SIG-M5 treated with dmso at 0.1 percent for 504 hours (cell line): ENCODE data around the gene TMEM59L.

Source experiments
- DNase-seq: peaks from one replicate; lab custom pipeline; 2025; ENCODE audit not compliant: unreplicated experiment; lab: John Stamatoyannopoulos, UW

Gene TMEM59L

DNA sequence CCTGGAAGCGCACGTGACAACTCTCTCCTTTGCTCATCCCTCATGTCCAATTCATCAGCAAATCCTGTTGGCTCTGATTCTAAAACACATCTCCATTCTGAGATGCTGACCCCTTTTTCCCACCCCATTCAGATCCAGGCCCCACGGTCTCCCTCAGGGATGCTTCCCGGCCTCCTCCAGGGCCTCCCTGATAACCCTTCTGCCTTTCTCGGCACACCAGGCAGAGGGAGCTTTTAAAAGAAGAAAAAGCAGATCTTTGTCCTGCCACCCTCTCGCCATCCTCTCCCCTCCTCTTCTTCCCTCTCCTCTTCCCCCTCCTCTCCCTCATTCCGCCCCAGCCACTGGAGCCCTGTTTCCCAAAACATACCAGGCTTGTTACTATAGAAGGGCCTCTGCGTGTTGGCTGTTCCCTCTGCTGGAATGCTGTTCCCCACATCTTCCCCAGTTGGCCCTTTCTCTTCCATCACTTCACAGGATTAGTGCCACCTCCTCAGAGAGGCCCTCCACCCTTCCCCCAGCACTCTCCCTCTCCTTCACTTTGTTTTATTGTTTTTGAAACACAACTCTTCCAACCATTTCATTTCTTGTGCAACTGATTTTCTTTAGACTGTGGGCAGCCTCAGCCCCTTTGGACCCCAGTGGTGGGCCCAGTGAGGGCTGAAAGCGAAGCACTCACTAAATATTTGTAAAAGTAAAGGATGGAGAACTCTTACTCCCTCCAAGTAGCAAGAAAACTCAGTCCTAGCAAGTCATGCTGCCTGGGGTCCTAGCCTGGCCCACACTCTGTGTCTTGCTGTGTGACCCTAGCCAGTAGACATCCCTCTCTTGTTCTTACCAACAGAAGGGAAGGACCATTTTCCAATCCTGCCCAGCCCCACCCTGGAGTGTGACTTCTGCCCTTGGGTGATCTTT lies 3.6 kb upstream of the TMEM59L start:
- DNase-seq: no peak

DNA sequence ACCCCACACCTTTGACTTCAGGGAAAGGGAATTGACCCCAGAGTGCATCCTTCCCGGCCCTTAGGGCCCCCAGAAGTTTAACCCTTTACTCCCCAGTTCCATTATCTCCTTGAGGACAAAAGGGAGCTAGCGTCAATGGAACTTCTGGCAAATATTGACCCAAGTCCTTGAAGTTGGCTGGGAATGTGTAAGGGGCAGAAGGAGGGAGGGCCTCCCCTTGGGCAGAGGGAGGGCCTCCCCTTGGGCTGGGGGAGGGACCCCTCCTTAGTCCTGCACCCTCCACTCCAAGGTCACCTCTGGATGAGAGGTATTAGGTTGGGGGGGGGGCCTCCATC lies 3.0 kb upstream of the TMEM59L start:
- no peak for DNase-seq

DNA sequence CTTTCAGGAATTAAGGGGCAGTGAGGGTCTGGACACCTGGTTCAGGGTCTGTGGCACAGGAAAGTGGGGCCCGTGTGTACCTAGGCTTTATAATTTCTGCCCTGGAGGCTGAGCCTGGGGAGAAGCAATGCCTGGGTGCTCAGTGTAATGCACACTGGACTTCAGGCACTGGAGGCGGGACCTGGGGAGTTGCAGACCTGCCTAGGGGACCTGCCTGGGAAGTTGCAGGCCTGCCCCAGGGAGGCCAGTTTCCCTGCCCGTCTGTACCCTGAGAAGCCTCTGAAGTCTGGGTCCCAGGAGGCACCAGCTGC lies 2.5 kb upstream of the TMEM59L start:
- DNase-seq: no peak

DNA sequence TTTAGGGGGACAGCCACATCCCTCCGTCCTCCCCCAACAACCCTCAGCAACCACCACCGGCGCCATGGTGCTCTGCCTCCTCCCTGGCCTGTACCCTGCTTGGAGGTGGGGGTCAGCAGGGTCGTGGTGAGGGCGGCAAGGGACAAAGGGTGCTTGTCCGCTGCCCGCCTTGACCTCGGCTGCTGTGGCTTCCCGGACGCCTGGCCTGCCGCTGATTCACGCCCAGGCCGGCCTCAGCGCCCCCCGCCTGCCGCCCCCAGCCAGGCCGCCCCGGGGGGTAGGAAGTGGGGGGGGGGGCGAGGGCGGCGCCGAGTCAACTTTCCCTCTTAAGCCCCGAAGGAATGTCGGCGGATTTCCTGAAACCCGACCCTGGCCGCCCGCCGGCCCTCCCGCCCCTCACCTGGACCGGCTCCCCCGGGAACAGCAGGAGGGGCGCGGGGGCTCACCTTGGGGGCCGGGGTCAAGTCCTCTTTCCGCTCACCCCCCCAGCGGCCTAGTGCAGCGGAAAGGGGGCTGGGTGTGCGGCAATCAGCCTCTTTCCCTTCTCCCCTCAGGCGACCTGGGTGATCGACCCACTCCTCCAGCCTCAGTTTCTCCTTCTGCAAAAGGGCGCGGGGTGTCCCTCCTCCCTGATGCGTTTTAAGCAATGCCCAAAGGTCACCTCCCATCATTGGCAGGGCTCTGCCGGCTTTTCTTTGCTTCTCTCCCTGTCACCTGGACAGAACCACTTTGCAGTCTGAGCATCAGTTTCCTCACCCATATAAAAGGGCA lies 1.9 kb upstream of the TMEM59L start:
- no peak for DNase-seq

DNA sequence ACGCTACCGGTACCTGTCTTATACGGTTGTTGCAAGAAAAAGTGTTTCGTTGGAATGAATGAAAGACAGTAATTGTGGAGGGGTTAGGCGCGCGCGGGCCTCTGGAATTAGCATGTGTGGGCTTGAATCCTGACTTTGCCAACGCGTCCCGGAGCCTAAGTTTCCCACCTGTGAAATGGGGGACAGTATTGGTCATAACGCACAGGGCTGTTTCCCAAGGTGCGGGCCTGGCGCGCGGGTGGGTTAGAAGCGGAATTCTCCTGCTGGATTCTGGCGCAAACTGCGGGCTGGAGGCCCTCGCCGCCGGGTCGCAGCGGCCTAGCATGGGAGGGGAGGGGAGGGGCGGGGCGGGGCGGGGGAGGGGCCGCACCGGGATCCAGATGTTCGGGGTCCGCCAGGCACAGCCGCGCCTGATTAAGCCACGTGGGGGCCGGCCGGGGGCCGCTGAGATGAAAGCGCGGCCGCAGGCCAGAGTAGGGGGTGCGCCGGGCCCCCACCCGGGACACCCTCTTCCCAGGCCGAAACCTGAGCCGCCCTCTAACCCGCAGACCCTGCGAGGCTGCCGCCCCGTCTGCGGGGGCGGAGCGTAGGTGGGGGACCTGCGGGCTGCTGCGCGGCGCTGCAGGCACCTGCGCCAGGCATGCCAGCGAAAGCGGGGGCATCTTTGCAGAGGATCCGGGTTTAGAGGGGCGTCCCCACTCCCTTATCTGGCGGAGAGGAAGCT lies 1.2 kb upstream of the TMEM59L start:
- DNase-seq: no peak

DNA sequence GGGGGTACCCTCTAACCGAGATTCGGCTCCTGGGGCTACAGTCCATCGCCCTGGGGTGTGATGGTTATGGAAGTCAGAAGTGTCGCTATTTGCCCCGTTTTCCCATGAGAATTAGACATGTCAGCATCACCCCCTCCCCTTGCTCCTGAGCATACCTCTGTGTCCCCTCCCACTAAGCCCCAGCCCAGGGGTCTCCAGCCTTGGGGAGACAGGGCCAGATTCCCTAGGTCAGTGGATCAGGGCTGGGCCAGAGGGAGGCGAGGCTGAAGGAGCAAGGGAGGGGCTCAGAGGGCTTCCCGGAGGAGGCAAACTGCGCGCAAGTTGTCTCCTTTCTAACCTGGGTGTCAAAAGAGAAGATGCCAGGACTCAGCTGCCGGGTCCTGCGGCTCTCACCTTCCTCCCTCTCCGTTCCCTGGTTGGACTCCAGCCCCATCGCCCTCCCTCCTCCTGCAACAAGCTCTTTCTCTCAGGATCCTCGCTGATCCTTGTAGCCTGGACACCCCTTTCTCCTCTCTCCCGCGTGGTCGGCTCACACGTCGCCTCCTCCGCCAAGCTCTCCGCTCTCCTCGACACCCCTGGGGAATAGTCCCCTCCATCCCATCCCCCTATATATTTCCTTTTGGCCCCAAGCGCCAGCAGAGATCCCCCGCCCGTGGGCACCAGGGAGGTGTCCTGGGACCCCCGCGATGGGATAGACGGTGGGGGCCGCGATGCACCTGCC lies 459 bp upstream of the TMEM59L start:
- no peak for DNase-seq

DNA sequence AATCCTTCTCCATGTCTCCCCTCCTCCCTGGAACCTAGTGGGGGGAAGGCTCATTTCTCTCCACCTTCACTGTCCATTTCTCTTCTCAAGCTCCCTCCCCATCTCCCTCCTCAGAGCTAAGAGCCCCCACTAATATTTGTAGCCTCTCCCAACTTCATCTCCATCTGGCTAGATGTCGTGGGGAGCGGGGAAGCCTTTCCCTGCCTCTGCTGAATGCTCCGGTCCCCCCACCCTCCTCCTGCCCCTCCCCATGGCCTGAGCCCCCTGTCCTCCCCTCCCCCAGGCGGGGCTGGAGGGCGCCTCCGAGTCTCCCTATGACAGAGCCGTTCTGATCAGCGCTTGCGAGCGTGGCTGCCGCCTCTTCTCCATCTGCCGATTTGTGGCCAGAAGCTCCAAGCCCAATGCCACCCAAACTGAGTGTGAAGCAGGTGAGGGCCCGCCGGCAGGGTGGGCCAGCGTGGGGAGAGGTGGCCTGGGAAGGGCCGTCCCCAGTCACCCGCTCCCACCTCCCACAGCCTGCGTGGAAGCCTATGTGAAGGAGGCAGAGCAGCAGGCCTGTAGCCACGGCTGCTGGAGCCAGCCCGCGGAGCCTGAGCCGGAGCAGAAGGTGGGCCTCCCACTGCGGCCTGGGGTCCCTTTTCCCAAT lies 1.0 kb downstream of the TMEM59L start:
- no peak for DNase-seq

DNA sequence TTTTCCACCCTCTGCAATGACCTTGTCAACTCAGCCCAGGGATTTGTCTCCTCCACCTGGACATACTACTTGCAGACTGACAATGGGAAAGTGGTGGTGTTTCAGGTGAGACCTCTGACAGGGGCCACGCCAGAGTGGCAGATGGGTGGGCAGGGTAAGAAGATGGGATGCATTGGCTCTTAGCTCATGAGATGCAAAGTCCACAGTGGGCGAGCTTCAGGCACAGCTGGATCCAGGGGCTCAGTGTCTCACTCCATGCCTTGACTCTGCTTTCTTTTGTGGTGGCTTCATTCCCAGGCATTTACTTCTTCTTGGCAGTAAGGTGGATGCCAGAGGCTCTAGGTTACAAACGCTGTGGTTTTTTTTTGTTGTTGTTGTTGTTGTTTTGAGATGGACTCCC lies 3.4 kb downstream of the TMEM59L start:
- no peak for DNase-seq

DNA sequence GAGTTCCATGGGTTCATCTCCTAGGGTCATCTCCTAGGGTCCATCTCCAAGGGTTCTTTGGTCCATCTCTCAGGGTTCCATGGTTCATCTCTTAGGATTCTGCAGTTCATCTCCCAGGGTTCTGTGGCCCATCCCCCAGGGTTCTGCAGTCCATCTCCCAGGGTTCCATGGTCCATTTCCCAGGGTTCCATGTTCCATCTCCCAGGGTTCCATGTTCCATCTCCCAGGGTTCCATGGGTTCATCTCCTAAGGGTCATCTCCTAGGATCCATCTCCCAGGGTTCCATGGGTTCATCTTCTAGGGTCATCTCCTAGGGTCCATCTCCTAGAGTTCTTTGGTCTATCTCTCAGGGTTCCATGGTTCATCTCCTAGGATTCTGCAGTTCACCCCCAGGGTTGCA lies 4.9 kb downstream of the TMEM59L start:
- DNase-seq: no peak

DNA sequence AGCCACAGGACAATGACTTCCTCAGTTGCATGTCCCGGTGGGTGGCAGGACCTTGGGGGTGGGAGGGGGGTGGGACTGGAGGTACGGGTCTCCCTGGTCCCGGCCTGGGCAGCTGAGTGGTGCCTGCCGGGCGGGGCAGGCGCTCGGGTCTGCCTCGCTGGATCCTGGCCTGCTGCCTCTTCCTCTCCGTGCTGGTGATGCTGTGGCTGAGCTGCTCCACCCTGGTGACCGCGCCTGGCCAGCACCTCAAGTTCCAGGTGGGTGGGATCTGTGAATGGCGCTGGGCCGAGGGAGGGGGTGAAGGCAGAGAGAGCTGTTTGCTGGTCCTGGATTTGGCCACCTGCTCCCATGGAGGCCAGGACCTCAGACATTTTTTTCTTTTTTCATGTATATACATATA lies 5.6 kb downstream of the TMEM59L start:
- no peak for DNase-seq

DNA sequence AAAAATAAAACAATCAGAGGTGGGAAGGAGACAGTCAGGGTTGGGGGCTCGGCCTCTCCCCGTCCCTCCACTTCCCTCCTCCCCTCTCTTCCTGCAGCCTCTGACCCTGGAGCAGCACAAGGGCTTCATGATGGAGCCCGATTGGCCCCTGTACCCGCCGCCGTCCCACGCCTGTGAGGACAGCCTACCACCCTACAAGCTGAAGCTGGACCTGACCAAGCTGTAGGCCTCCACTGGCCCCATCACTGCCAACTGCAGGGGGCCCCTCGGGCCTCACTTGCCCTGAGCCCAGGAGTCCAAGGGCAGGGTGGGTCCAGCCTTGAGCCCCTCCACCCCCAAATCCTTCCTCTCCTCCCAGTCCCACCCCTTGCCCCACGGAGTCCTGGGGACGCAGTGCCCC lies 7.6 kb downstream of the TMEM59L start:
- no peak for DNase-seq

DNA sequence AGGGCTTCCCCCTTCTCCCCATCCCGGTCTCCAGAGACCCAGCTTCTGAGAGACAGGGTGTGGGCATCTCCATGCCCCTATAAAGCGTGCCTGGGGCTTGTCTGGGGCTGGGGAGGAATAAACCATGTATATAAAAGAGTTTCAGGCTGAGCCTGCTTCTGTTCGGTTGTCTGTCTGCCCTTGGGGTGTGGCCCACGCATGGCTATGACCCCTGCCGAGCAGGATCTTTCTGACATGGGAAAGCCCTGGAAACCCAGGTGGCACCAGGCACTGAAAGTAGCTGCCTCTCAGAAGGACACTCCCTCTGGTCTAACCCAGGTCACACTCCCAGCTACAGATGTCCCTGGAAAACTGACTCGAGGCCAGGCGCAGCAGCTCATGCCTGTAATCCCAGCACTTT lies 8.2 kb downstream of the TMEM59L start:
- no peak for DNase-seq

DNA sequence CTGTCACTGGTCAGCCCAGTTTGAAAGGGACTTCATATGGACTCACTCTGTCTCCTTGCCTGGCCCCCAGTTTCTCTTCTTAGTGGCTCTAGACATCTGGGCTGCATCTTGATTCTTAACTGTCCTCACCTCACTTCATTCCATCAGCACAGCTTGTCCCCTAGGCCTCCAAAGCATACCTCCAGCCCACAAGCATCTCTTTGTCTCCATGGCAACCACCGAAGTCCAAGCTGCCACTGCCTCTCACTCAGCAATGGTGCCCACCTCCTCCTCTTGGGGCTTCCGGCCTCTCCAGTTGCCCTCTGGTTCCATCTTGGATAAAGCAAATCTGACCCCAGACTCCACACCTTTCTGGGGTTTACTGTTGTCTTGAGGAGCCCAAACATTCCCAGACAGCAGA lies 14.2 kb downstream of the TMEM59L start:
- no peak for DNase-seq

DNA sequence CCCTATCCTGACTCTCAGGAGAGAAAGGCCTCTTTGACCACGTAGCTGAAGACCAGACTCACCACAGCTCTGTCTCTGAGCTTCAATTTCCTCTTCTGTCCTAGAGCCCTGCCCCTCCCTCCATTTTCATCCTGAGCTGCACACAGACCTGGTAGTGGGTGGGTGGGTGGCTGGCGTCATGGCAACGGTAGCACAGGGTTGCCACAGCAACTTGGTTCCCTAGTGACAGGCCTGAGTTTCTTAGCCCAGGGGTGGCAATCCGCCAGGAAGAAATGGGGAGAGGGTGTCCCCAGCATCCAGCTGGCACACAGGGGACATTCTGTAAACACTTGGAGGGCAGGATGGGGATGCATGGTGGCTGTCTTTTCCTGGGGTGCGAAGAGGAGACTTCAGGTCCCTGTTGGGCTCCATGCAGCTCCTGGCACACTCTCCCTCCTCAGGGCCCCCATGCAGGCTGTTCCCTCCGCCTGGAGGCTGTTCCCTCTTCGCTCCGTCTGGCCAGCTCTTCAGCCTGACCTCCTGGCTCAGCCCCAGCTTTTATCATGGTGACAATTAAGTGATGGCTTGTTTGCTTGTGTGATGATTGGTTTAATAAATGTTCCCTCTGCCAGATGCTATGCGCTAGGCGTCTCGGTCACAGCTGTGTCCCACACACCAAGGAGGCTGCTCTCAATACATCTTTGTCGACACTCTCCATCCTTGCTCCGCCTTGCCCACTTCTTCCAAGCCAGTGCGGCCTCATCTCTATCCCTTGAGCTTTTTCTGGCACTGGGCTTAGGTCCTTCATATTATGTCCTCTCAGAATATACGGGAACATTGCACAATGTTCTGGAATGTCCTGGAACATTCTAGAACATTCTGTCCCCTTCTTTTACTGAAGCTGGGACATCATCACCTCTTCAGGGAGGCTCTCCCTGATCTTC lies 16.8 kb downstream of the TMEM59L start:
- DNase-seq: no peak

DNA sequence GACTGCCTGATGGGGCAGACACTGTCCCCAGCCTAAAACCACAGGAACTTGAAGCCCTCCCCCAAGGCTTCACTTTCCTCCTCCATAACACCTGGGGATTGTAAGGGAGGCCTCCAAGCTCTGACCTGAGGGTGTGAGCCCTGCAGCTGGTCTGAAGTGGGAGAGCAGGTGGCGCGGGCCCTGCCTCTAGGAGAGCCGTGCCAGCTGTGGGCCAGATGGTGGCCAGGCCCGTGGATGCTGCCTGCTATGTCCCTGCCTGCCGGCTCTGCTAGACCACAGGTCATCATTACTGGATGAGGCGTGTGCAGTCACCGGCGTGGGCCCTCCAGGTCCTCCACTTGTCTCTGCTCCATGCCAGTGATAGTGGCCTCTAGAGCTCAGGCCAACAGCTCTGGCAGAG lies 20.7 kb downstream of the TMEM59L start:
- no peak for DNase-seq

DNA sequence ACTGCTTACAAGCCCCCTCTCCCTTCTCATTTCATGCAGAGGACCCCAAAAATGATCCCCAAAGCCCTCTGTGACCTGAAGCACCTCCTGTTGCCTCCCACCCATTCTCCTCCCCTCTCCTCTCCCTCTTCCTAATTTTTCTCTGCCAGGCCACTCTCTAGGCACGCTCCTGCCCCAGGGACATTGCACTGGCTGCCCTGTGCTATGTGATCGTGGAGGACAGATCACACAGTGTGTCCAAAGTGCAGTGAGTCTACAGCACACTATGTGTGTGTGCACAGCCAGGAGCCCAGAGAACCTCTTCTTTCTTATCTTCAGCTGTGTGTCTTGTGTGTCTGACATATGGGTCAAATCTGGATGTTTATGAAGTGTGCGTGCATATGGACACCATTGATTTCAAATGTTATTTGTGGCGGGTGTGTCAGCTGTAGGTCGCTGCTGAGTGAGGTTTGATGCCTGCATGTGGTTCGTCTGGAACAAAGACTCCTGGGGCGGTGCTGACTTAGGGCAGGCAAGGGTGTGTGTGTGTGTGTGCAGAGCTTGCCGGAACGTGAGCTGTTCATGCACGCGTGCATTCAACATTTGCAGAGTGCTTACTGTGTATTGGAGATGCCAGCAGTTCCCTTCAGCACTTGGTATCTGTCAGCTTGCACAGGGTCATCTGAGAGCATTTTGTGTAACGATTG lies 22.1 kb downstream of the TMEM59L start:
- DNase-seq: no peak

DNA sequence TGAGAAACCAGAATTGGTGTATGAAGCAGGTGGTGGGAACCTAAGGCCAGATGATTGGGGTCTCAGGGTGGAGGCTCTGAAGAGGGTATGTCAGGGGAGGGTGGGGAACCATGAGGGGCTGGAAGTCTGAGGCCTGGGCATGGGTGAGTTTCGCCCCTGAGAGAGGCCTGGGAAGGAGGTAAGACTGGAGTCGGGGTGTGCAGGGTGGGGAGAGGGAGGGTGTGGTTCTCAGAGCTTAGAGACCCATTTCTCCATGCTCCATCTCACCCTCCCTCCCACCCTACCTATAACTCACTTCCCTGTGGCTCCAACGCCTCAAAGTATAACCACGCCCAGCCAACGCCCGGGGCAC lies 23.1 kb downstream of the TMEM59L start:
- DNase-seq: no peak

DNA sequence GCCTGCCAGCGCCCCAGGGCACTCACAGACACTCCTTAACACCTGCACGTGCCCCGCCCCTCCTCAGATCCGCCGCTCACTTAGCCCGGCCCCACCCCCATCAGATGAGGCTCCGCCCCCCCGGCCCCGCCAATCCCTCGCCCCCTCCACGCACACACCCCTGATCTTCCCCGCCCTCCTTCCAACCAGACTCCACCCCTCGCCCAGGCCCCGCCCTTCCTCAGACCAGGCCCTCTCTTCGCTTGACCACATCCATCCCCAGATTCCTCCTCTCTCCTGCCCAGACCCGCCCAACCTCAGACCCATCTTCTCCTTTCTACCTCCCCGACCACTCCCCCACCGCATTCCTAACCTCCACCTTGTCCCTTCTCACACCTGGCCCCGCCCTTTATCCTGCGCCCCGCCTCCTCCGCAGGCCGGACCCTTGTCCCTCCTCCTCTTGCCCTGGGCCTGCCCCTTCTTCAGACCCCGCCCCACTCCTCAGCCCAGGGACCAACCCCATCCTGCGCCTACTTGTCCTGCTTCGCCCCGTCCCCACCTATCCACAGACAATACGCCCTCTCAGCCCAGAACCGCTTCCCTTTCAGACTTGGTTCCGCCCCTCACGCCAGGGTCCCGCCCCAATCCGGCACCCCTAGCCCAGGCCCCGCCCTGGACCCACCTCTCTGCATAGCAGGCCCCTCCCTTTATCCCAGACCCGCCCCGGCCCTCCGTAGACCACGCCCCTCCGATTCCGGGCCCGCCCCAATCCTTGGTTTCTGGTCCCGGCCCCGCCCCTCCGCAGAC lies 23.7 kb downstream of the TMEM59L start:
- peak; percentile 98 for DNase-seq
